Ecto neural progenitor cell (in vitro differentiated cells): ENCODE results near the gene EXOSC7.
"Not testable (repeated sequence)": the region's sequence is repeated elsewhere in the genome, so short reads cannot be mapped to it uniquely, and the experiment has no call there.

Experiments
- DNase-seq: peaks from one replicate; pipeline ENCODE4 v3.0.0-alpha.2; 2018; ENCODE audit warnings: low spot score

EXOSC7 gene

DNA sequence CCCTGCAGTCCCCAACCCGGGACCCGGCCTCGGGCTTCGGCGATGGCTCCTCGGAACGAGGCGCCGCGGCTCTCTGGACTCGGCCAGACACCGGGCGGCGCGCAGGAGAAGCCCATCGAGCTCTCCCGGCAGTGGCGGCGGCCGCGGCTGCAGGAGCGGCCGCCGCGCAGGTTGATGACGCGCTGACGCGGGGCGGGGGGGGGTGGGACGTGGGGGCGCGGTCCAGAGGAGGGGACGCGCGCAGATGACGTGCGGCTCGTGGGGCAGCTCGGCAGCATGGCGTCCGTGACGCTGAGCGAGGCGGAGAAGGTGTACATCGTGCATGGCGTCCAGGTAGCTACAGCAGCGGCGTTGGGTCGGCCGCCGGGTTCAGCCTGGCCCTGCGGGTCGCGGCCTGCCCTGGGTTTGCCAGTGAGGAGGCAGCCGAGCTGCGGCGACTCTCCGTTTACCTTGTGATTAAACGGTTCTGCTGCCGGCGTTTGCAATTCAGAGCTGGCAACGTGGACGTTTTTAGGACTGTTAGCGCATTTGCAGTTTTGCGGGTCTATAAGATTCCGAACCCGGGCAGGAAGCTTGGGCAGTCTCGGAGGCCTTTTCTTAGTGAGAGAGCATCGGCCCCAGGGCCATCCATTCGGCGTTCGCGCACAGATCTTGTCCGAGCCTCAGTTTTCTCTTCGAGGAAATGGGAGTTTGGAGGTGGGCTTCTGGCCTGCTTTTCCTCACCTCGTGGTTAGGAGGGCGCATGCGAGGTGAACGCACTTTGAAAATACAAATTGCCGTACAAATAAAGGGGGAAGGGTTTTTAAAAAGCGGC lies at the start of gene EXOSC7, which contains the start of gene ZDHHC3:
EXOSC7 (plus strand) TSS at position 243 of the 814 bp plus-strand sequence; CDS start at position 277, 34 bp downstream.
ZDHHC3 (minus strand) TSS at position 173 of the 814 bp plus-strand sequence. CDS start 16,738 bp downstream, outside the sequence.
- DNase-seq: peak; percentile 92

DNA sequence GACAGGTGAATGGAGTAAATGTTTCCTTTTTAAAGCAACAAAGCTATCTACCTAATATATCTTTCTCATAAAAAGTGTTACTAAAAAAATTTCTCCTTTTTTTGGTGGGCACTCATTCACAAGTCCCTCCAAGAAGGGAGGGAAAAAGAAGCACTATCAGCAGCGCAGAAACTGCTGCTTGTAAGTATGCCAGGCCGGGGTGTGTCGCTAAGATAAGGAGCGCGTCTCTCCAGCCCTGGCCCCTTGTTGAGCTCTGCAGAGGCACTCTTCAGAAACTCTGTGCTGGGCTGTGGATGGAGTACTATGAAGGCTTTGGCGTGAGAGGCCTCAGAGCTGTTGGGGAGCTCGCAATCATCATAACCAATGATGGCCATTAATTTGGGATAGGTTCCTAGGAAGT lies 49.1 kb upstream of the EXOSC7 start:
- no peak for DNase-seq

DNA sequence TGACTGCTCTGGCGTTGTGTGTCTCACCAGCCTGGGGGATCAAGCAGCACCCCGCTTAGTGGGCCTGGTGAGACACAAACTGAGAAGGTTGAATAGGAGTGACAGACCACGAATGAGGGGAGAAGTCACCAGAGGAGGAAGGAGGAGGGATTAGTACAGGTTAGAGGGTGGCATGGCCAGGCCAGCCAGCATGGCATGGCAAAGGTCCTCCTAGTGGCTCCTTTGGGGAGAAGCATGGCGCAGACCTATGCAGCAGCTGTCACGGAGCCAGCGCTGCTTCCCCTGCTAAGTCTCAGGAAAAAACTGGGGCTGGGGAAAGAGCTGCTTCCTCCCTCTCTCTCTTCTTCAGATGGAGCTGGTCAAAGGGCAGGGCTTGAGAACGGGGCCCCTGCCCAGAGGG lies 48.7 kb upstream of the EXOSC7 start:
- no peak for DNase-seq

DNA sequence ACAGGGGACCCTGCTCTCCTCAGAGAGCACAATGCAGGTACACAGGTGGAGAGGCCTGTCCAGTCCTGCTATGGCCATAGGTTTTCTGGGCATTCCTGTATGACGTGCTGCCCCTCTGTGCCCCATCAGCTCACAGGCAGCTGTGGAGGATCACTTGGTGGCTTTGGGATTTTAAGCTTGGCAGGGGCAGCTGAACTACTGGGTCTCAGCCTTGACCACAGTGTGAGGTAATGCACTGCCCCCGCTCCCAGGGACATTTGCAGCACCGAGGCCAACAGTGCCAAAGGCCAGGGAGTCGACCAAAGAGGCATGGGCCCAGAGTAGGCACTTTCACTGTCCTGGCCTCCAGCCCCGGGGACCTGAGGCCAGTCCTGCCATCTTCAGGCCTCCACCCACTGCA lies 46.3 kb upstream of the EXOSC7 start:
- DNase-seq: no peak

GRCh38 chr3:44930911-44931310 lies 45.1 kb upstream of the EXOSC7 start:
- DNase-seq: no peak

- DNase-seq: no peak
These were observed 44.3 kb upstream of the EXOSC7 start for GRCh38 chr3:44931791-44932190.

DNA sequence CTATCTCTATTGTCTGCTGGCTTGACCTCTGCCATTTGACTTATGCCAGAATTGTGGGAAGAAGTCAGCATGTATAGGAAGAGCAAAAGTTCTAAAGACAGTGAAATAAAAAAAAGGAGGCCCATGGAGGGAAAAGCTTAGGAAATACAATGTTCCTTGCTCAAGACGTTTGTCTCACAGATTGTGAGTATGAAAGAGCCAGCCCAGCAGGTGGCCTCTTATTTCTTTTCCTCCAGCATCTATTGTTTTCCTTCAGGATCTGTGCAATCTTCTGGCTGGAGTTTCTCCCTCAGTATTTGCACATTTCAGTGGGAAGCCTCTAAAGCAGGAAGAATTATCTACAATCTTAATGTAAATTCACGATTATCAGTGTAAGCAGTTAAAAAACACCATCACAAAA lies 43.8 kb upstream of the EXOSC7 start:
- DNase-seq: no peak

GRCh38 chr3:44932986-44933944 lies 42.8 kb upstream of the EXOSC7 start:
- no peak for DNase-seq

GRCh38 chr3:44939581-44940036 lies 36.4 kb upstream of the EXOSC7 start:
- DNase-seq: no peak

DNA sequence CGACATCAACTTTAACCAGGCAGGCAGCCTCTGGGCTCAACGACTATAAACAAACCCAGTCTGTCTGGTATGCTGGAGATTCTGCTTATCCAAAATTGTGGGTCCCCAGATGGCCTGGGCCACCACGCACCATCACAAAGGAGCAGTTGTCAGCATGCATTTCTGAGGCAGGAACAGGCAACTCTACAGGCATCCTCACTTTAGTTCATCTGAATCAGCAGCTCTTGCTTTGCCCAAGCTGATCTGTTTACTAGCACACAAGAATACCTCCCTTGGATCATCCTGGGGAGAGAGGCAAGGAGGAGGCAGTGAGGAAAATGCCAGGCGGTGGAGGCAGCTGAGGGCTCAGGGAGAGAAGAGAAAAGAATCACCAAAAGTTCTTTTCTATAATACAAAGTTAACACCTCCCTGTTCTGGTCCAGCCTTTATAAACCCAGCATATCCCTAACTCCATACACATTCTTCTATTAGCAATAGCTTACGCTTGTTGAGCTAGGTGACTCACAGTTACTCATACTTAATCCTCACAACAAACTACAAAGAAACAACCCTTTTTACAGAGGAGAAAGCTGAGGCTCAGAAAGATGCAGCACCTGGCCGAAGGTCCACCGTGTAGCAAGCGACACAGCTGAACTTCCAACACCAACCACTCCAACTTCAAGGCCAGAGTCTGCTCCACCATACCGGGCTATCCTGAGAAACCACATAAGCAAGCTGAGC lies 33.7 kb upstream of the EXOSC7 start:
- DNase-seq: no peak

- DNase-seq: no peak
These were observed 27.8 kb upstream of the EXOSC7 start for GRCh38 chr3:44948239-44948638.

GRCh38 chr3:44949770-44950169 lies 26.3 kb upstream of the EXOSC7 start:
- not testable (repeated sequence) for DNase-seq

- DNase-seq: no peak
These were observed 25.7 kb upstream of the EXOSC7 start for GRCh38 chr3:44950275-44950734.

DNA sequence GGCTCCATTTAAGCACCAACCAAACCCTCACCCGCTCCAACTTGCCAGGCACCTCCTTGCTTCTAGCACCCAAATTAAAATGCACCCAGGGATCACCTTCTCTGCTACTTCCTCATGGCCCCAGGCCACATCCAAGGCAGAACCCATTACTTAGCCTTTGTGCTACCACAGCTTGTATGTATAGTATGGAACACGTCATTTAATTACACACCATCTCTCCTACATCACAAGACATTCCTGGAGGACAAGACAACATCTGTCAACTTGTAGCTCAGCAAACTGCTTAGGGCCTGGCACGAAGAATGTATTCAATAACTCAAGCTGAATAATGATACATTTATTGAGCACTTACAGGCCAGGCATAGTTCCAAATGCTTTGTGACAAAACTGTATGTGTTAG lies 23.4 kb upstream of the EXOSC7 start:
- no peak for DNase-seq

DNA sequence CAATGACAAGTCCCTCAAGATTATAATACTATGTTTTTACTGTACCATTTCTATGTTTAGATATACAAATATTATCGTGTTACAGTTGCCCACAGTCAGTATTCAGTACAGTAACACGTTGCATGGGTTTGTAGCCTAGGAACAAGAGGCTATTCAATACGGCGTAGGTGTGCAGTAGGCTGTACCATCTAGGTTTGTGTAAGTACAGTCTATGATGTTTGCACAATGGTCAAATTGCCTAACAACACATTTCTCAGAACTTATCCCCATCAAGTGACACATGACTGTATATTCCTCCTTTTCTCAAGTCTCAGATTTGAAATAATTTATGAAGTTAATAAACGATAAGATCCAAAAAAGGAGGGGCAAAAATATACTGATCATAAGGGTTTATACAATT lies 21.7 kb upstream of the EXOSC7 start:
- DNase-seq: no peak

GRCh38 chr3:44954962-44955361 lies 21.1 kb upstream of the EXOSC7 start:
- no peak for DNase-seq

- no peak for DNase-seq
These were observed 20.1 kb upstream of the EXOSC7 start for GRCh38 chr3:44955917-44956316.

DNA sequence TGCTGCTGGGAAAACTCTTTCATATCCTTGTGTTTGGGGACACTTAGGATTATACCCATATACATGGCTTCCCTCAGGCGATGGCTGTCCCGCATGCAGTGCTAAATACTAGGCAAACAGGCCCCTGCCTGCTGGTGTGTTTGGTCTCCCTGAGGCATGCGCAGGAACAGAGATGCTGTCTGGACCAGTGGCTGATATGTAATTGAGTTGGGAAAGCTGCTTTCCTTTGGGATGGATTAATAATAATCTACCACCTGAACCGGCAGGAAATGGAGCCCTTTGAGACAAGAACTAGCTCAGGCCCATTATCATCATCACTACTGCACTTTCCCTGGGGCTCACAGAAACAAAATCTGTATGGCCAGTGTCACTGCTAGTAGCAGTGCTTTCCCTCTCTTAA lies 18.1 kb upstream of the EXOSC7 start:
- no peak for DNase-seq

GRCh38 chr3:44958386-44958785 lies 17.7 kb upstream of the EXOSC7 start:
- DNase-seq: no peak

DNA sequence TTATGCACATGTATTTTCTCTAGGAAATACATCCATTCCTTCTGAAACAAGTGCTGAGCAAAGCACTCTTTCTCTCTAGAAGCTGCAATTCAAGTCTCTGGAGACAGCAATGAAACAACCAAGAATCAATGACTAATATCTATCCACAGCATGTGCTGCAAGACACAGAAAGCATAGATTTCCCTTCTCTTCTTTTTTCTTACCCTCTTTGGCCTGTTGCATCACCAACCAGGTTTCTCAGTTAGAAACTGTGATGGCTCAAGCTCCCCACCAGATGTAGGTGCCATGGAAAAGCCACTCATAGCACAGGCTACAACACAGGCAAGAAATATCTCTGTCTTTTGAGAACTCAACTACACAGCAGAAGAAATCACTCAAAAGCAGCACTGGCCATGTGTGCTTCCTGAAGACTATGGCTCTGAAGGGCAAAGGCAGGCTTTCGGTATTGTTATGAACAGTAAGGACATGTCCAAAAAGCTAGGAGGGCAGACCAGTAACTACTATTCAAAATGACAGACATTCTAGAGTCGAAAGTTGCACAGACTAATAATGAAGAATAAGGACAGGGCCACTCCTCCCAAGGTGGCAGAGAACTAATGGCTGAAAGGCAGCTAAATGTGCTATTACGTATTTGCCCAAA lies 15.5 kb upstream of the EXOSC7 start:
- DNase-seq: no peak

- no peak for DNase-seq
These were observed 14.2 kb upstream of the EXOSC7 start for GRCh38 chr3:44961888-44962287.
